Neuronal stem cell (in vitro differentiated cells): Measurements from ENCODE around the gene ATP1A2.

ENCODE experiments used
- DNase-seq: peaks from one replicate; pipeline ENCODE4 v3.0.0-alpha.2; 2013; ENCODE audit warnings: low spot score
- H2AFZ ChIP-seq: one replicate; pipeline ENCODE4 v1.6.1; 2013; ENCODE audit warnings: mild to moderate bottlenecking, low read length, inconsistent platforms
- H2AK5ac ChIP-seq: 2 replicates; pipeline ENCODE4 v1.6.1; 2013; ENCODE audit warnings: low read depth, mild to moderate bottlenecking, inconsistent platforms, low read length, moderate library complexity, mixed read lengths
- H2BK120ac ChIP-seq: 2 replicates; pipeline ENCODE4 v1.6.1; 2013; ENCODE audit warnings: low read depth, mild to moderate bottlenecking, inconsistent platforms, low read length, moderate library complexity, mixed read lengths
- H2BK12ac ChIP-seq: one replicate; pipeline ENCODE4 v1.6.1; 2013; ENCODE audit warnings: low read length, inconsistent platforms
- H2BK15ac ChIP-seq: 2 replicates; pipeline ENCODE4 v1.6.1; 2013; ENCODE audit warnings: mild to moderate bottlenecking, low read length, inconsistent platforms, mixed read lengths
- H2BK5ac ChIP-seq: one replicate; pipeline ENCODE4 v1.6.1; 2013; ENCODE audit warnings: inconsistent platforms, mild to moderate bottlenecking, low read length, moderate library complexity
- H3K14ac ChIP-seq: one replicate; pipeline ENCODE4 v1.6.1; 2013; ENCODE audit warnings: low read length, inconsistent platforms
- H3K18ac ChIP-seq: 2 replicates; pipeline ENCODE4 v1.6.1; 2013; ENCODE audit warnings: low read length, inconsistent platforms
- H3K23ac ChIP-seq: 2 replicates; pipeline ENCODE4 v1.6.1; 2013; ENCODE audit warnings: low read depth, mild to moderate bottlenecking, mixed read lengths, low read length, inconsistent platforms; ENCODE audit not compliant: poor library complexity
- H3K27ac ChIP-seq: replicated peaks from 3 replicates; pipeline ENCODE4 v1.5.1; 2013; ENCODE audit warnings: low read length, inconsistent platforms
- H3K27me3 ChIP-seq, 3 experiments: 2 replicates each; pipeline ENCODE4 v1.6.1; 2013; ENCODE audit warnings: low read length in 3 of 3, mild to moderate bottlenecking in 2 of 3, inconsistent platforms in 1 of 3, low read depth in 1 of 3, mixed read lengths in 1 of 3, moderate library complexity in 1 of 3; ENCODE audit not compliant: control insufficient read depth in 3 of 3, insufficient read depth in 3 of 3
- H3K36me3 ChIP-seq, 2 donors: replicated peaks in 1 of 2; 2 replicates each; pipeline ENCODE4 v1.6.1; 2013; ENCODE audit warnings: low read length in 2 of 2; ENCODE audit not compliant: control insufficient read depth in 2 of 2, insufficient read depth in 2 of 2
- H3K4ac ChIP-seq: 2 replicates; pipeline ENCODE4 v1.6.1; 2013; ENCODE audit warnings: inconsistent platforms, mild to moderate bottlenecking, low read length, moderate library complexity
- H3K4me1 ChIP-seq, 2 donors: 1 replicate in 1 of 2; 2 replicates in 1 of 2; pipeline ENCODE4 v1.6.1; 2013; ENCODE audit warnings: low read length in 2 of 2, low read depth in 1 of 2; ENCODE audit not compliant: control insufficient read depth in 2 of 2, insufficient read depth in 1 of 2
- H3K4me2 ChIP-seq: one replicate; pipeline ENCODE4 v1.6.1; 2013; ENCODE audit warnings: mild to moderate bottlenecking, low read length, inconsistent platforms; ENCODE audit not compliant: insufficient read depth, poor library complexity, severe bottlenecking
- H3K4me3 ChIP-seq, 2 donors: 2 replicates each; pipeline ENCODE4 v1.5.1; 2013; ENCODE audit warnings: low read length in 2 of 2, mild to moderate bottlenecking in 2 of 2, inconsistent platforms in 1 of 2, moderate library complexity in 1 of 2
- H3K79me1 ChIP-seq: one replicate; pipeline ENCODE4 v1.6.1; 2013; ENCODE audit warnings: low read depth, mild to moderate bottlenecking, inconsistent platforms, low read length, moderate library complexity
- H3K9ac ChIP-seq: one replicate; pipeline ENCODE4 v1.6.1; 2013; ENCODE audit warnings: mild to moderate bottlenecking, low read depth, low read length, inconsistent platforms; ENCODE audit not compliant: poor library complexity
- H3K9me3 ChIP-seq, 2 donors: replicated peaks in 1 of 2; 2 replicates each; pipeline versions ENCODE3 to v1.6.1; 2013; ENCODE audit warnings: low read length in 2 of 2, mild to moderate bottlenecking in 2 of 2, inconsistent platforms in 1 of 2, low read depth in 1 of 2, mixed read lengths in 1 of 2, moderate library complexity in 1 of 2; ENCODE audit not compliant: control insufficient read depth in 2 of 2, insufficient read depth in 1 of 2
- H4K8ac ChIP-seq: one replicate; pipeline ENCODE4 v1.6.1; 2013; ENCODE audit warnings: low read depth, mild to moderate bottlenecking, inconsistent platforms, low read length, moderate library complexity
- H4K91ac ChIP-seq: one replicate; pipeline ENCODE4 v1.6.1; 2013; ENCODE audit warnings: low read length, low read depth, mild to moderate bottlenecking, inconsistent platforms; ENCODE audit not compliant: poor library complexity
- WGBS, 2 donors: extraction: QIAGEN DNeasy Blood & Tissue Kit; methylation state at CpG; one replicate each; pipeline ENCODE4 v1.1.7; 2013; ENCODE audit warnings: missing lambda C conversion rate in 2 of 2, mixed read lengths in 1 of 2; ENCODE audit not compliant: insufficient read length in 2 of 2, insufficient replicate concordance in 1 of 2; ENCODE audit errors: extremely low coverage in 2 of 2; 5-methylcytosine and 5-hydroxymethylcytosine counted together

ATP1A2 gene

GRCh38 chr1:160134791-160135572 lies 19.4 kb downstream of the ATP1A2 start:
- Histone ChIP-seq H3K4me2 (no peak overlapping the region), H3K36me3 (peaks cover 3 to 71% of the 10 kb centered on the region in 2 donors), H3K4me3 (no peak overlapping the region), H3K4me1 (no peaks in the 10 kb centered on the region), H3K79me1 (peaks cover 3% of the 10 kb centered on the region), H3K23ac (no peak overlapping the region), H3K4ac (no peak overlapping the region), H2BK120ac (no peak overlapping the region), H2BK15ac (no peak overlapping the region), H3K27me3 (no peaks in the 10 kb centered on the region), H4K8ac (no peak overlapping the region), H2BK5ac (no peak overlapping the region), H2AK5ac (no peak overlapping the region), H3K9me3 (no peaks in the 10 kb centered on the region), H2BK12ac (no peak overlapping the region), H4K91ac (no peak overlapping the region), H3K18ac (no peak overlapping the region), H3K14ac (no peak overlapping the region), H3K27ac (no peak overlapping the region), H3K9ac (no peak overlapping the region), H2AFZ (no peak overlapping the region)
- DNase-seq: no peak
- no CpG with 5 or more reads among the region's 20 CpGs for WGBS, 2 donors

GRCh38 chr1:160136121-160136925 lies 20.8 kb downstream of the ATP1A2 start:
- WGBS, 2 donors: no CpG with 5 or more reads among the region's 22 CpGs
- Histone ChIP-seq H2BK12ac (no peak overlapping the region), H4K8ac (no peak overlapping the region), H2BK5ac (no peak overlapping the region), H3K14ac (no peak overlapping the region), H3K4ac (no peak overlapping the region), H3K27me3 (no peaks in the 10 kb centered on the region), H3K4me1 (no peaks in the 10 kb centered on the region), H3K27ac (no peak overlapping the region), H2AFZ (no peak overlapping the region), H3K18ac (no peak overlapping the region), H2BK15ac (no peak overlapping the region), H3K9me3 (no peaks in the 10 kb centered on the region), H3K79me1 (peaks cover 3% of the 10 kb centered on the region), H2BK120ac (no peak overlapping the region), H3K23ac (no peak overlapping the region), H3K36me3 (peaks cover 3 to 69% of the 10 kb centered on the region in 2 donors), H3K4me2 (no peak overlapping the region), H3K9ac (no peak overlapping the region), H3K4me3 (no peak overlapping the region), H4K91ac (no peak overlapping the region), H2AK5ac (no peak overlapping the region)
- DNase-seq: no peak

GRCh38 chr1:160136926-160137200 lies 21.3 kb downstream of the ATP1A2 start:
- WGBS, 2 donors: no CpG with 5 or more reads among the region's 5 CpGs

GRCh38 chr1:160137216-160137862 lies 21.8 kb downstream of the ATP1A2 start:
- H2BK120ac ChIP-seq: no peak overlapping the region
- no peak overlapping the region for H3K4me3 ChIP-seq
- H3K4me1 ChIP-seq: no peaks in the 10 kb centered on the region
- no peak overlapping the region for H3K9ac ChIP-seq
- H2BK12ac ChIP-seq: no peak overlapping the region
- H3K36me3 ChIP-seq: peaks cover 3 to 68% of the 10 kb centered on the region in 2 donors
- DNase-seq: no peak
- no CpG with 5 or more reads among the region's 8 CpGs for WGBS, 2 donors
- H4K91ac ChIP-seq: no peak overlapping the region
- no peak overlapping the region for H2BK15ac ChIP-seq
- no peak overlapping the region for H3K27ac ChIP-seq
- H3K4ac ChIP-seq: no peak overlapping the region
- H3K23ac ChIP-seq: no peak overlapping the region
- no peak overlapping the region for H3K18ac ChIP-seq
- H2BK5ac ChIP-seq: no peak overlapping the region
- H3K14ac ChIP-seq: no peak overlapping the region
- H3K79me1 ChIP-seq: peaks cover 3% of the 10 kb centered on the region
- no peak overlapping the region for H2AFZ ChIP-seq
- H4K8ac ChIP-seq: no peak overlapping the region
- H3K27me3 ChIP-seq: no peaks in the 10 kb centered on the region
- no peak overlapping the region for H3K4me2 ChIP-seq
- H2AK5ac ChIP-seq: no peak overlapping the region
- no peaks in the 10 kb centered on the region for H3K9me3 ChIP-seq

More at GRCh38 chr1:160136926-160137200, 21.3 kb downstream of the ATP1A2 start:
- Histone ChIP-seq H3K27me3 (no peaks in the 10 kb centered on the region), H4K8ac (no peak overlapping the region), H3K23ac (no peak overlapping the region), H3K27ac (no peak overlapping the region), H3K18ac (no peak overlapping the region), H3K9ac (no peak overlapping the region), H3K4me3 (no peak overlapping the region), H3K36me3 (peaks cover 3 to 72% of the 10 kb centered on the region in 2 donors), H4K91ac (no peak overlapping the region), H3K4ac (no peak overlapping the region), H2BK15ac (no peak overlapping the region), H2BK120ac (no peak overlapping the region), H3K4me1 (no peaks in the 10 kb centered on the region), H3K14ac (no peak overlapping the region), H2AK5ac (no peak overlapping the region), H3K9me3 (no peaks in the 10 kb centered on the region), H3K4me2 (no peak overlapping the region), H2BK12ac (no peak overlapping the region), H2BK5ac (no peak overlapping the region), H3K79me1 (peaks cover 3% of the 10 kb centered on the region), H2AFZ (no peak overlapping the region)
- no peak for DNase-seq
